Activated T-helper 1 cell treated with anti-CD3 and anti-CD28 coated beads, Interleukin-12 subunit alpha, Interleukin-12 subunit beta, Interleukin-2, Interleukin-4 antibody, amounts not matched to agents 30 ng/mL and 10 ng/mL and 1 ng/mL, durations not matched to agents 14 hours and 24 hours and 36 hours (primary cell): Measurements from ENCODE around the gene CCDC117. TPM values are rescaled to one million over a fixed set of nuclear protein-coding genes. Genes with fewer than 3 reads are reported as not detected.

Source experiments
- DNase-seq: peaks from one replicate; pipeline ENCODE4 v3.0.0; 2021; ENCODE audit warnings: low spot score
- H3K27ac Mint-ChIP-seq: one replicate; pipeline ENCODE4 v1.8.0; 2021; ENCODE audit warnings: mild to moderate bottlenecking, mixed read lengths
- H3K27me3 Mint-ChIP-seq: one replicate; pipeline ENCODE4 v1.8.0; 2022; ENCODE audit warnings: mild to moderate bottlenecking, moderate library complexity, mixed read lengths; ENCODE audit not compliant: insufficient read depth
- H3K36me3 Mint-ChIP-seq: one replicate; pipeline ENCODE4 v1.8.0; 2021; ENCODE audit warnings: low read depth, mixed read lengths
- H3K4me1 Mint-ChIP-seq: one replicate; pipeline ENCODE4 v1.8.0; 2021; ENCODE audit warnings: low read depth, mixed read lengths
- H3K4me3 Mint-ChIP-seq: one replicate; pipeline ENCODE4 v1.8.0; 2021; ENCODE audit warnings: mild to moderate bottlenecking, moderate library complexity, mixed read lengths
- H3K9me3 Mint-ChIP-seq: one replicate; pipeline ENCODE4 v1.8.0; 2021; ENCODE audit warnings: mixed read lengths
- intact Hi-C: fragments of 100-400 bp; cut with micrococcal nuclease; formaldehyde crosslinking; loops from one replicate; pipeline ENCODE4 v1.15.1; 2024
- total RNA-seq: library from RNA; stranded (reverse); gene quantifications from 2 replicates; pipeline ENCODE4 v1.2.3, GENCODE V29; 2022

The CCDC117 gene
- total RNA-seq, 1 donor from 2014 or later: 52.8 TPM

- Mint-ChIP-seq H3K27me3 (no peaks in the 10 kb centered on the region), H3K4me3 (no peak overlapping the region), H3K4me1 (peaks cover 28% of the 10 kb centered on the region), H3K27ac (no peak overlapping the region), H3K9me3 (no peaks in the 10 kb centered on the region), H3K36me3 (peaks cover 30% of the 10 kb centered on the region)
- DNase-seq: no peak
- intact Hi-C loops: no loop called here
These were observed 58.9 kb downstream of the CCDC117 start for GRCh38 chr22:28831140-28832072.

- H3K27me3 Mint-ChIP-seq: no peaks in the 10 kb centered on the region
- no peak for DNase-seq
- intact Hi-C loops: no loop called here
- no peak overlapping the region for H3K4me3 Mint-ChIP-seq
- peaks cover 27% of the 10 kb centered on the region for H3K4me1 Mint-ChIP-seq
- no peak overlapping the region for H3K27ac Mint-ChIP-seq
- H3K36me3 Mint-ChIP-seq: peaks cover 26% of the 10 kb centered on the region
- no peaks in the 10 kb centered on the region for H3K9me3 Mint-ChIP-seq
These were observed 60.2 kb downstream of the CCDC117 start for GRCh38 chr22:28832731-28833130.

- Mint-ChIP-seq H3K36me3 (peaks cover 23% of the 10 kb centered on the region), H3K4me1 (peaks cover 22% of the 10 kb centered on the region), H3K9me3 (no peaks in the 10 kb centered on the region), H3K27me3 (no peaks in the 10 kb centered on the region), H3K27ac (no peak overlapping the region), H3K4me3 (no peak overlapping the region)
- no peak for DNase-seq
- intact Hi-C loops: no loop called here
These were observed 60.9 kb downstream of the CCDC117 start for GRCh38 chr22:28833276-28833923.

GRCh38 chr22:28835630-28836189, 63.2 kb downstream of the CCDC117 start:
- Mint-ChIP-seq H3K27me3 (no peaks in the 10 kb centered on the region), H3K9me3 (no peaks in the 10 kb centered on the region), H3K4me3 (no peak overlapping the region), H3K27ac (no peak overlapping the region), H3K36me3 (peaks cover 23% of the 10 kb centered on the region), H3K4me1 (peaks cover 11% of the 10 kb centered on the region)
- DNase-seq: no peak
- intact Hi-C loops: no loop called here

- intact Hi-C loops: no loop called here
- H3K27ac Mint-ChIP-seq: no peak overlapping the region
- peaks cover 11% of the 10 kb centered on the region for H3K4me1 Mint-ChIP-seq
- no peaks in the 10 kb centered on the region for H3K9me3 Mint-ChIP-seq
- no peaks in the 10 kb centered on the region for H3K27me3 Mint-ChIP-seq
- H3K4me3 Mint-ChIP-seq: no peak overlapping the region
- DNase-seq: no peak
- peaks cover 14% of the 10 kb centered on the region for H3K36me3 Mint-ChIP-seq
These were observed 65.1 kb downstream of the CCDC117 start for GRCh38 chr22:28837640-28838039.

Other genes starting within 250 kb of the CCDC117 start
- gene TTC28, start 92.9 kb upstream of the CCDC117 start, total RNA-seq: 2.4 and 2.7 TPM in 2 replicates
- gene CHEK2, start 30.9 kb upstream of the CCDC117 start, total RNA-seq: 31.4 and 35.0 TPM in 2 replicates
- gene HSCB, start 30.7 kb upstream of the CCDC117 start, total RNA-seq: 16.6 and 18.0 TPM in 2 replicates
- 177 and 181 TPM in 2 replicates for gene XBP1, start 27.9 kb downstream of the CCDC117 start, total RNA-seq
- gene ZNRF3, start 110.9 kb downstream of the CCDC117 start, total RNA-seq: 1.9 and 2.1 TPM in 2 replicates